HepG2 (cell line): ENCODE measurements around the gene GPR179. TPM values are rescaled to one million over a fixed set of nuclear protein-coding genes. Genes with fewer than 3 reads are reported as not detected.

Experiments
- ATAC-seq: fragments of 200-7000 bp; cut with Tn5 transposase; 3 replicates; pipeline ENCODE4 v1.9.1; 2020; ENCODE audit warnings: mild to moderate bottlenecking, moderate library complexity
- BruUV-seq: library from RNA; stranded (reverse); fragments of 400-500 nt; replicated peaks from 2 replicates; lab custom pipeline; 2021; lab: Mats Ljungman, UMichigan
- CTCF ChIA-PET: fragments of 300-600 bp; formaldehyde crosslinking; extraction: SDS; loops from one replicate; lab custom pipeline; 2021; ENCODE audit warnings: low total read pairs, inconsistent platforms, low intra/inter-chr PET ratio; lab: Yijun Ruan, JAX
- POLR2A ChIA-PET: fragments of 350-600 bp; sonication (Branson Sonifier 250); formaldehyde crosslinking; loops from one replicate; lab custom pipeline; 2020; ENCODE audit warnings: antibody characterized with exemption, inconsistent platforms; lab: Yijun Ruan, JAX
- DNase-seq: peaks from one replicate; pipeline ENCODE4 v3.0.0-alpha.2; 2015; ENCODE audit warnings: low spot score
- FAIRE-seq: peaks from 3 replicates; lab custom pipeline; 2011; peaks lifted over from hg19 to GRCh38; lab: Jason Lieb, UNC
- H2AFZ ChIP-seq: one replicate; pipeline ENCODE4 v1.6.1; 2011; ENCODE audit warnings: low read length, inconsistent platforms
- H3K27ac ChIP-seq: fragments of 300-600 bp; 3 replicates; pipeline ENCODE4 v1.8.0; 2011; ENCODE audit warnings: mixed run types, mild to moderate bottlenecking, mixed read lengths, low read length, inconsistent platforms; ENCODE audit not compliant: insufficient read depth; ENCODE audit errors: extremely low read length
- H3K27me3 ChIP-seq, 2 experiments: fragments of 200-600 bp in 1 of 2; 2 replicates in 1 of 2; 3 replicates in 1 of 2; pipeline versions ENCODE4 v1.6.0 to v1.8.0; 2011; ENCODE audit warnings: low read length in 2 of 2, mild to moderate bottlenecking in 2 of 2, moderate library complexity in 2 of 2, inconsistent platforms in 1 of 2; ENCODE audit not compliant: insufficient read depth in 2 of 2, control insufficient read depth in 1 of 2
- H3K36me3 ChIP-seq, 2 experiments: fragments of 200-600 bp in 1 of 2; replicated peaks in 1 of 2; 2 replicates in 1 of 2; 3 replicates in 1 of 2; pipeline versions ENCODE4 v1.5.1 to v1.8.0; 2011; ENCODE audit warnings: low read length in 2 of 2, inconsistent platforms in 1 of 2; ENCODE audit not compliant: insufficient read depth in 2 of 2, control insufficient read depth in 1 of 2
- H3K4me1 ChIP-seq: 2 replicates; pipeline ENCODE4 v1.5.1; 2012; ENCODE audit warnings: low read length, inconsistent platforms; ENCODE audit not compliant: insufficient read depth
- H3K4me2 ChIP-seq: 2 replicates; pipeline ENCODE4 v1.6.0; 2011; ENCODE audit warnings: low read depth, low read length, inconsistent platforms
- H3K4me3 ChIP-seq, 3 experiments: fragments of 200-600 bp in 1 of 3; sonication (generic), shearing (Covaris generic) in 1 of 3; replicated peaks in 1 of 3; 2 replicates each; pipeline ENCODE4 v1.5.1; 2011 to 2016; ENCODE audit warnings: low read length in 3 of 3, inconsistent platforms in 2 of 3, low read depth in 2 of 3, mild to moderate bottlenecking in 2 of 3, control low read depth in 1 of 3, mixed read lengths in 1 of 3; ENCODE audit not compliant: insufficient read depth in 1 of 3
- H3K79me2 ChIP-seq: one replicate; pipeline ENCODE4 v1.6.1; 2011; ENCODE audit warnings: low read length, inconsistent platforms; ENCODE audit not compliant: insufficient read depth
- H3K9ac ChIP-seq: 2 replicates; pipeline ENCODE4 v1.6.0; 2011; ENCODE audit warnings: mild to moderate bottlenecking, low read depth, low read length, inconsistent platforms; ENCODE audit not compliant: insufficient read depth
- H3K9me3 ChIP-seq: 2 replicates; pipeline ENCODE4 v1.5.1; 2012; ENCODE audit warnings: mild to moderate bottlenecking, low read length
- H4K20me1 ChIP-seq: 2 replicates; pipeline ENCODE4 v1.6.0; 2011; ENCODE audit warnings: inconsistent platforms, mild to moderate bottlenecking, low read length, moderate library complexity; ENCODE audit not compliant: insufficient read depth
- CREB1 ChIP-seq, 2 experiments: fragments of 450-650 bp in 1 of 2; IDR thresholded peaks; 2 replicates each; pipeline ENCODE4 v1.6.1; 2016 to 2017; ENCODE audit warnings: control low read depth in 1 of 2, mild to moderate bottlenecking in 1 of 2, missing compliant biosample characterization in 1 of 2, missing genetic modification characterization in 1 of 2
- DMAP1 ChIP-seq: IDR thresholded peaks from 2 replicates; pipeline ENCODE4 v1.6.1; 2016
- HMG20B ChIP-seq: conservative IDR thresholded peaks from 2 replicates; pipeline ENCODE4 v1.6.1; 2016; ENCODE audit warnings: missing genetic modification reagents, missing compliant biosample characterization
- RBM22 ChIP-seq: fragments of 200-400 bp; formaldehyde crosslinking; optimal IDR thresholded peaks from 2 replicates; pipeline ENCODE3; 2017; ENCODE audit warnings: mild to moderate bottlenecking, low read length, moderate library complexity
- SETDB1 ChIP-seq: sonication (generic); formaldehyde crosslinking; IDR thresholded peaks from 2 replicates; pipeline ENCODE4 v1.5.1; 2020; ENCODE audit warnings: missing genetic modification reagents, mild to moderate bottlenecking, borderline replicate concordance
- TBL1XR1 ChIP-seq: fragments of 150-350 bp; IDR thresholded peaks from 2 replicates; pipeline ENCODE4 v1.6.1; 2014; ENCODE audit warnings: borderline replicate concordance, low read length; ENCODE audit not compliant: partially characterized antibody
- TEAD2 ChIP-seq: sonication (generic); formaldehyde crosslinking; IDR thresholded peaks from 2 replicates; pipeline ENCODE4 v1.9.0; 2021; ENCODE audit warnings: missing genetic modification reagents
- ZNF124 ChIP-seq: sonication (generic); formaldehyde crosslinking; IDR thresholded peaks from 2 replicates; pipeline ENCODE4 v1.4.0; 2020; ENCODE audit warnings: missing genetic modification reagents
- ZNF383 ChIP-seq: sonication (generic); formaldehyde crosslinking; IDR thresholded peaks from 2 replicates; pipeline ENCODE4 v1.4.0; 2020; ENCODE audit warnings: missing genetic modification reagents, mild to moderate bottlenecking, borderline replicate concordance
- ZNF547 ChIP-seq: sonication (generic); formaldehyde crosslinking; IDR thresholded peaks from 2 replicates; pipeline ENCODE4 v1.5.1; 2020; ENCODE audit warnings: mild to moderate bottlenecking, missing genetic modification reagents
- ZNF724P ChIP-seq: sonication (generic); formaldehyde crosslinking; IDR thresholded peaks from 2 replicates; pipeline ENCODE4 v1.8.0; 2022; ENCODE audit warnings: missing genetic modification reagents, borderline replicate concordance
- ZNF770 ChIP-seq: sonication (generic); formaldehyde crosslinking; IDR thresholded peaks from 2 replicates; pipeline ENCODE4 v1.5.0; 2020; ENCODE audit warnings: mild to moderate bottlenecking, missing genetic modification reagents
- whole genome bisulfite sequencing: methylation state at CpG from one replicate; pipeline ENCODE4 v1.1.6; 2017; ENCODE audit warnings: low lambda C conversion rate; 5-methylcytosine and 5-hydroxymethylcytosine counted together
- in situ Hi-C: cut with HindIII; loops from 2 replicates; pipeline ENCODE4 v1.10.0; 2017; ENCODE audit warnings: low pct_unique_long_range_greater_than_20kb; ENCODE audit not compliant: extremely low pct_ligation_motif_present
- intact Hi-C: fragments of 100-400 bp; cut with micrococcal nuclease; formaldehyde crosslinking; loops from one replicate; pipeline ENCODE4 v1.10.0; 2022; ENCODE audit not compliant: unreplicated experiment
- polyA plus RNA-seq, 8 experiments: library from polyadenylated mRNA; depleted of rRNA in 3 of 8; stranded (reverse) in 7 of 8; unstranded in 1 of 8; fragments of >200 nt; fragmentation: Illumina TruSeq in 4 of 8; extraction: Trizol in 4 of 8; gene quantifications; 2 replicates each; pipeline versions ENCODE4 v1.2.1 to v1.2.3, GENCODE V29; 2011 to 2016; ENCODE audit warnings: low read depth in 4 of 8, missing spikeins in 1 of 8, mixed read lengths in 1 of 8; ENCODE audit not compliant: insufficient read depth in 1 of 8
- total RNA-seq, 5 experiments: library from RNA; depleted of rRNA; stranded (reverse); fragments of >200 nt; fragmentation: Illumina TruSeq; extraction: Trizol; gene quantifications; 2 replicates each; pipeline ENCODE4 v1.2.3, GENCODE V29; 2016; ENCODE audit warnings: low read depth in 1 of 5

Gene GPR179
- total and polyA plus RNA-seq, 2 of the 13 experiments (the other 11 are each of a cell fraction or from before 2014, with no cell fraction given): 0.03 TPM; not detected in 1

GRCh38 chr17:38354466-38354865, 10.7 kb upstream of the GPR179 start (continued):
- no peak for TF ChIP-seq ZNF724P
- no peak for TF ChIP-seq TEAD2
- no peak for TF ChIP-seq RBM22
- no peak for TF ChIP-seq DMAP1
- no peak for TF ChIP-seq HMG20B (CRISPR knock-in tag)
- TF ChIP-seq SETDB1: no peak
- no peak for TF ChIP-seq ZNF547 (CRISPR knock-in tag)
- TF ChIP-seq ZNF383 (CRISPR knock-in tag): no peak
- TF ChIP-seq, all 625 proteins: peak for 0

GRCh38 chr17:38353668-38354067, 9.9 kb upstream of the GPR179 start:
- CTCF ChIA-PET: no interaction called here
- Histone ChIP-seq H3K27me3 (no peaks in the 10 kb centered on the region; a peak in 1 of 5 replicates), H3K4me3 (peak overlapping the region; percentile 91 to 95 (median 94); a peak in 5 of 6 replicates), H3K79me2 (peaks cover 58% of the 10 kb centered on the region), H2AFZ (no peak overlapping the region), H4K20me1 (peaks cover 17% of the 10 kb centered on the region; the same call in 1 of the 2 replicates), H3K27ac (no peak overlapping the region), H3K9me3 (no peaks in the 10 kb centered on the region), H3K9ac (no peak overlapping the region; the same call in 1 of the 2 replicates), H3K4me1 (peaks cover 83% of the 10 kb centered on the region), H3K4me2 (peak overlapping the region; percentile 94), H3K36me3 (no peaks in the 10 kb centered on the region)
- DNase-seq (no peak), FAIRE-seq (no peak), ATAC-seq (no peak)
- POLR2A ChIA-PET: interaction anchor here (1.1 to 6.8 kb wide), 3 partner anchors 29 to 61 kb away, joined by 3 to 158 read pairs (median 3); partner anchors contain the start of gene MRPL45
- intact Hi-C loops (no loop called here), in situ Hi-C loops (no loop called here)
- TF ChIP-seq ZNF770 (peak; percentile 91), TBL1XR1 (no peak), ZNF124 (CRISPR knock-in tag) (no peak), CREB1 (IDR thresholded peaks at IDR 0.05) (no peak), CREB1 (CRISPR knock-in tag; IDR thresholded peaks at IDR 0.05) (0 out of 2 replicates have a peak, but pooled peaks have one; percentile 14)
- no TSS peak for BruUV-seq
- WGBS: 83% methylated on average over 13 of the region's 13 CpGs
